Measurements from ENCODE around the gene TOB2. TPM values are rescaled to one million over a fixed set of nuclear protein-coding genes. Genes with fewer than 3 reads are reported as not detected.
A peak's percentile ranks its signal among the peaks of the same experiment; 100 is the strongest.

Gene TOB2, protein sequence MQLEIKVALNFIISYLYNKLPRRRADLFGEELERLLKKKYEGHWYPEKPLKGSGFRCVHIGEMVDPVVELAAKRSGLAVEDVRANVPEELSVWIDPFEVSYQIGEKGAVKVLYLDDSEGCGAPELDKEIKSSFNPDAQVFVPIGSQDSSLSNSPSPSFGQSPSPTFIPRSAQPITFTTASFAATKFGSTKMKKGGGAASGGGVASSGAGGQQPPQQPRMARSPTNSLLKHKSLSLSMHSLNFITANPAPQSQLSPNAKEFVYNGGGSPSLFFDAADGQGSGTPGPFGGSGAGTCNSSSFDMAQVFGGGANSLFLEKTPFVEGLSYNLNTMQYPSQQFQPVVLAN
- total RNA-seq = 63.6 TPM
- long read RNA-seq, full-length matches to known transcripts = 63 of 185 reads
- long read RNA-seq, partial matches to known transcripts = 0 of 185 reads
- long read RNA-seq, other reads (novel, unspliced or antisense) = 122 of 185 reads

DNA sequence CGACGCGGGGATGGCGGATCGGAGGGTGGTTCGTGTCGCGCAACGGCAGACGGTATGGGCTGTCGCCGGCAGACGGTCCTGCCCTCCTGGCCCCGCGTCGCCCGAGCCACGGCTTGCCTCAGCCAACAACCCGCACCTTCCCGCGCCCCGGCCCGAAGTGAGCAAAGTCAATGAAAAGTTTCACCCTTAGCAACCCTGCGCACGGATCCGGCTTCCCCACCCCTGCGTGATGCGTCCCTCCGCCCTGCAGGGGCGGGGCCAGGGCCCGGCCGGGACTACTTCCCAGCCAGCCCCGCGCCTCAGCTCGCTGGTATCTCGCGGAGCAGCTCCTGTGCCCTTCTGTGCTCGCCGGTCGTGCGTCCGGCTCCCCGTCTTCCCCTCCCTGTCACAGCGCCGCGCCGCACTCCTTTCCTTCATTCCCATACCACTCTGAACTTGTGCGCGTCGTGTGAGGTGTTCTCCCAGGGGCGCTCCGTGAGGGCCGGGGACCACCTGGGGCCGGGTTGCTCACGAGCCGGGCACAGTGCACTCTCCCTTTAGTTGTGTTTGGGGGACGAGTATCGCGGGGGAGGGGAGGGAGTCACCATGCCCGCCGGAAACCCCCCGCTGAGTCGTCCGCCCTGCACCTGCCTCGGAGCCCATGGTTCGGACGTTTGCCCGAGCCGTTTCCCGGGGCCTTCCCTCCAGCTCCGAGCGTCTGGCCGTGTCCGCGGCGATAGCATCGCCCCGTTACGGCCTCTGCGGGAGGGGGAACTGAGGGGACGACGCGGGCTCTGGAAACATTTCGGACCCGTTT lies at the start of gene TOB2:
Gene TOB2, minus strand, starts transcription at position 163 of the 796 bp plus-strand sequence. CDS start 9,456 bp downstream, outside the sequence.
- no peaks in the 10 kb centered on the region for H3K27me3 ChIP-seq (ENCODE audit: low read depth)
- intact Hi-C loops (cut with micrococcal nuclease) = no loop called here
- peak; percentile 96 for DNase-seq
- H3K4me3 ChIP-seq = peak within 1 kb of the TSS; percentile 100
- H3K36me3 ChIP-seq = peaks cover 26% of the 10 kb centered on the region
- no peak for TF ChIP-seq CTCF (IDR thresholded peaks at IDR 0.05; ENCODE audit: borderline replicate concordance)
- peaks cover 68% of the 10 kb centered on the region for H3K4me1 ChIP-seq
- H3K27ac ChIP-seq (replicated peaks) = peak within 1 kb of the TSS; percentile 100
- no peaks in the 10 kb centered on the region for H3K9me3 ChIP-seq (replicated peaks)

DNA sequence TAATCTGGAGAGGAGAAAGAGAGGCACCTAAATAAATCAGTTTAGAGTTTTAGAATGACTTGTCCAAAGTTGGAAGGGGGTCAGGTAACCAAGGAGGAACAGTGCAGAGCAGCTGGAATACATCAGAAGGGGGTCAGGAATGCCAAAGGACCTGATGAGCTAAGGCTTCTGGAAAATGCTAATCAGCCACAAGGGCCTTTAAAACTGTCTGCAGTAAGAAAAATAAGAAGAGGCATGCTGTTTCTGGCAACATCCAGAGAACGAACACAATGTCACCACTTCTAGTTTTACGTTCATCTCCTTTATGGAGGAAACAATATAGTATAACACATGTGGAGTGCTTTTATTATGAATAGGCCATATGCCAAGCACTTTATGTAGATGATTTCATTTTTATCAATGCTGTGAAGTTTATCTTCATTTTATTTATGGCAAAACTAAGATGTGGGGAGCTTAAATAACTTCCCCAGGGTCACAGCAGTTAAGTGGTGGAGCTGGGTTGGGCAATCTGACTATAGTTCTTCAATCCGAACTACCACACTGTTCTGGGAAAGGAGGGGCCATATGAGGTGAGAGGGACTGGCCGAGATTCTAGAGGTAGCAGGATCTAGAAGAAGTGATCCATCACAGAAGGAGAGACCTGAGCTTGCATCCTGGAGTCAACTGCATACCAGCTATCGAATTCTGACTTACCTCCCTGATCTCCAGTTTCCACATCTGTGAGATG lies 44.9 kb upstream of the TOB2 start:
- peak overlapping the region; percentile 76 for H3K27ac ChIP-seq (replicated peaks)

DNA sequence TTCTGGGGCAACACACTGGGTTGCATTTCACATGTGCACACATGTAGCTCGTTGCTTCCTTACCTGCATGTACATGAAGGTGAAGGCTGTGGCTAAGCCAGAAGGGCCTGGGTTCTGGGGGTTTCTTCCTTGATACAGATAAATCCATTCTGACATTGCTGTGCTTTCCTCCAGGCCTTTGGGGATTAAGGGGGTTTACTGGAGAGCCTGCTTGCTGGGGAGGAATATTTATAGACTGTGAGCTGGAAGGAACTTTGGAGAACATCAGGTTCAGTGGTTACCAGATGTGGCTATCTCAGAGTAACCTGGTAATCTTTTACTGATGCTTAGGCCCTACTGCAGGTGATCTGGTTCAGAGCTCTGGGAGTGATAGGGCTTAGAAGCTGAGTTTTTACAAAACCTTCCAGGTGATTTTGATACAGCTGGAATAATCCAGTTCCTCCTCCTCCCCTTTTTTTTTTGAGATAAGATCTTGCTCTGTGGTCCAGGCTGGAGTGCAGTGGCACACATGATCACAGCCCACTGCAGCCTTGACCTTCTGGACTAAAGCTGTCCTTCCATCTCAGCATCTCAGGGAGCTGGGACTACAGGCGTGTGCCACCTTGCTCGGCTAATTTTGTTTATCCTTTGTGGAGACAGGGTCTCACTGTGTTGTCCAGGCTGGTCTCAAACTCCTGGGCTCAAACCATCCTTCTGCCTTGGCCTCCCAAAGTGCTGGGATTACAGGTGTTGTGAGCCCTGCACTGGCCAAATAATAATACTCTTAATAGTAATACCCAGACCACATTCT lies 42.2 kb upstream of the TOB2 start:
- Histone ChIP-seq H3K4me3 (no peak overlapping the region), H3K36me3 (no peaks in the 10 kb centered on the region), H3K4me1 (peaks cover 100% of the 10 kb centered on the region), H3K27me3 (ENCODE audit: low read depth) (no peaks in the 10 kb centered on the region), H3K9me3 (replicated peaks) (no peaks in the 10 kb centered on the region), H3K27ac (replicated peaks) (peak overlapping the region; percentile 76)
- no peak for TF ChIP-seq CTCF (IDR thresholded peaks at IDR 0.05; ENCODE audit: borderline replicate concordance)
- intact Hi-C loops (cut with micrococcal nuclease) = no loop called here
- DNase-seq = no peak

More for the DNA sequence above, 44.9 kb upstream of the TOB2 start:
- Histone ChIP-seq H3K9me3 (replicated peaks) (no peaks in the 10 kb centered on the region), H3K4me1 (peaks cover 99% of the 10 kb centered on the region), H3K27me3 (ENCODE audit: low read depth) (no peaks in the 10 kb centered on the region), H3K36me3 (no peaks in the 10 kb centered on the region), H3K4me3 (peak overlapping the region; percentile 17)
- intact Hi-C loops (cut with micrococcal nuclease) = no loop called here
- no peak for TF ChIP-seq CTCF (IDR thresholded peaks at IDR 0.05; ENCODE audit: borderline replicate concordance)
- DNase-seq = no peak

- TF ChIP-seq CTCF (IDR thresholded peaks at IDR 0.05; ENCODE audit: borderline replicate concordance) = no peak
- intact Hi-C loops (cut with micrococcal nuclease) = no loop called here
- H3K4me3 ChIP-seq = no peak overlapping the region
Measured at GRCh38 chr22:41488076-41488475, 41.5 kb upstream of the TOB2 start.

More at GRCh38 chr22:41488076-41488475, 41.5 kb upstream of the TOB2 start:
- Histone ChIP-seq H3K27ac (replicated peaks) (peak overlapping the region; percentile 76), H3K27me3 (ENCODE audit: low read depth) (no peaks in the 10 kb centered on the region), H3K4me1 (peaks cover 100% of the 10 kb centered on the region), H3K36me3 (no peaks in the 10 kb centered on the region), H3K9me3 (replicated peaks) (no peaks in the 10 kb centered on the region)
- DNase-seq = no peak

Data from left ventricle myocardium inferior (tissue), 1 donor.